Transverse colon (tissue), 4 donors: ENCODE results near the gene ASB4. TPM values are rescaled to one million over a fixed set of nuclear protein-coding genes. Genes with fewer than 3 reads are reported as not detected.
A peak's percentile ranks its signal among the peaks of the same experiment; 100 is the strongest.

Experiments
- DNase-seq: peaks from one replicate; pipeline ENCODE4 v3.0.0-alpha.2; 2019
- H3K27ac ChIP-seq, 4 donors: fragments of 200-600 bp; sonication (generic); 2 replicates each; pipeline ENCODE4 v1.5.1; 2016 to 2018; ENCODE audit warnings: inconsistent platforms in 4 of 4
- H3K27me3 ChIP-seq: fragments of 200-600 bp; sonication (generic); 2 replicates; pipeline ENCODE4 v1.5.1; 2017; ENCODE audit warnings: inconsistent platforms
- H3K36me3 ChIP-seq, 4 donors: fragments of 200-600 bp; sonication (generic); 2 replicates each; pipeline ENCODE4 v1.5.1; 2017 to 2019; ENCODE audit warnings: inconsistent platforms in 4 of 4
- H3K4me1 ChIP-seq, 4 donors: fragments of 200-600 bp; sonication (generic); 2 replicates each; pipeline ENCODE4 v1.5.1; 2017 to 2020; ENCODE audit warnings: inconsistent platforms in 4 of 4
- H3K4me3 ChIP-seq, 4 donors: fragments of 200-600 bp; sonication (generic); 1 replicate in 1 of 4; 2 replicates in 3 of 4; pipeline versions ENCODE4 v1.5.1 to v1.6.1; 2017 to 2019; ENCODE audit warnings: inconsistent platforms in 4 of 4
- H3K9me3 ChIP-seq, 2 donors: fragments of 200-600 bp; sonication (generic); 2 replicates each; pipeline ENCODE4 v1.5.1; 2017 to 2019; ENCODE audit warnings: inconsistent platforms in 2 of 2
- CTCF ChIP-seq, 5 experiments: fragments of 200-600 bp in 3 of 5; fragments of 450-650 bp in 2 of 5; sonication (generic) in 3 of 5; IDR thresholded peaks; 1 replicate in 2 of 5; 2 replicates in 3 of 5; pipeline ENCODE4 v1.5.1; 2016 to 2017; ENCODE audit warnings: antibody characterized with exemption in 5 of 5, inconsistent platforms in 3 of 5, mild to moderate bottlenecking in 2 of 5, moderate library complexity in 1 of 5
- EP300 ChIP-seq: sonication (generic); formaldehyde crosslinking; IDR thresholded peaks from one replicate; pipeline ENCODE4 v1.6.1; 2017; ENCODE audit warnings: antibody characterized with exemption, low read depth
- POLR2A ChIP-seq: fragments of 450-650 bp; IDR thresholded peaks from one replicate; pipeline ENCODE4 v1.6.1; 2016; ENCODE audit warnings: antibody characterized with exemption, mild to moderate bottlenecking, moderate library complexity
- POLR2AphosphoS5 ChIP-seq, 3 donors: sonication (generic); formaldehyde crosslinking; IDR thresholded peaks; one replicate each; pipeline ENCODE4 v1.6.1; 2016; ENCODE audit warnings: antibody characterized with exemption in 3 of 3
- WGBS, 2 donors: methylation state at CpG; one replicate each; pipeline ENCODE4 v1.1.5; 2018; ENCODE audit warnings: low coverage in 1 of 2; 5-methylcytosine and 5-hydroxymethylcytosine counted together
- in situ Hi-C, 4 donors: fragments of 200-750 bp; cut with MboI; loops; one replicate each; pipeline versions ENCODE4 v1.15.0 to v1.15.1; 2017; ENCODE audit warnings: low sequenced_read_pairs in 3 of 4, low pct_ligation_motif_present in 1 of 4, low pct_unique_long_range_greater_than_20kb in 1 of 4
- intact Hi-C: fragments of 100-400 bp; cut with DNase I; formaldehyde crosslinking; loops from one replicate; pipeline ENCODE4 v1.15.1; 2023; ENCODE audit warnings: low total_unique reads
- total RNA-seq, 4 donors: library from RNA; depleted of rRNA; stranded (reverse); fragments of >200 nt; gene quantifications; one replicate each; pipeline ENCODE4 v1.1.0, GENCODE V29; 2016

Gene ASB4
- total RNA-seq, 4 donors from 2014 or later: not detected

GRCh38 chr7:95534796-95535195 lies 49.1 kb downstream of the ASB4 start:
- intact Hi-C loops: no loop called here
- no peak for DNase-seq

GRCh38 chr7:95535662-95536061 lies 49.9 kb downstream of the ASB4 start:
- 29 to 34% methylated on average over 1 of the region's 1 CpG for WGBS, 2 donors
- Histone ChIP-seq H3K27me3 (no peaks in the 10 kb centered on the region), H3K4me1 (no peaks in the 10 kb centered on the region), H3K4me3 (no peak overlapping the region), H3K27ac (no peak overlapping the region), H3K36me3 (no peaks in the 10 kb centered on the region), H3K9me3 (no peaks in the 10 kb centered on the region)
- no peak for TF ChIP-seq CTCF (IDR thresholded peaks at IDR 0.05)
- no peak for TF ChIP-seq POLR2AphosphoS5 (IDR thresholded peaks at IDR 0.05)
- no peak for TF ChIP-seq POLR2A
- no peak for TF ChIP-seq EP300
- intact Hi-C loops: no loop called here
- no peak for DNase-seq
- in situ Hi-C loops: loop anchor here in 1 of 4 donors (10.0 kb wide), 1 partner anchor 139 kb away; no protein-coding TSS in a partner anchor

More at GRCh38 chr7:95534796-95535195, 49.1 kb downstream of the ASB4 start:
- Histone ChIP-seq H3K36me3 (no peaks in the 10 kb centered on the region), H3K4me1 (no peaks in the 10 kb centered on the region), H3K9me3 (no peaks in the 10 kb centered on the region), H3K27me3 (no peaks in the 10 kb centered on the region), H3K27ac (no peak overlapping the region), H3K4me3 (no peak overlapping the region)
- TF ChIP-seq POLR2AphosphoS5 (IDR thresholded peaks at IDR 0.05): no peak
- 13 to 65% methylated on average over 1 to 2 of the region's 2 CpGs for WGBS, 2 donors
- in situ Hi-C loops: loop anchor here in 1 of 4 donors (10.0 kb wide), 1 partner anchor 140 kb away; no protein-coding TSS in a partner anchor

- WGBS, 2 donors: 91 to 100% methylated on average over 2 of the region's 2 CpGs
- intact Hi-C loops: no loop called here
- peak; percentile 26 for DNase-seq
- Histone ChIP-seq H3K4me1 (no peaks in the 10 kb centered on the region), H3K4me3 (no peak overlapping the region), H3K36me3 (no peaks in the 10 kb centered on the region), H3K9me3 (no peaks in the 10 kb centered on the region), H3K27me3 (no peaks in the 10 kb centered on the region), H3K27ac (no peak overlapping the region)
- in situ Hi-C loops: loop anchor here in 1 of 4 donors (10.0 kb wide), 1 partner anchor 138 kb away; no protein-coding TSS in a partner anchor
- TF ChIP-seq EP300: no peak
- no peak for TF ChIP-seq POLR2AphosphoS5 (IDR thresholded peaks at IDR 0.05)
- no peak for TF ChIP-seq POLR2A
- no peak for TF ChIP-seq CTCF (IDR thresholded peaks at IDR 0.05)
Observed at GRCh38 chr7:95536656-95537311, 51.0 kb downstream of the ASB4 start.

GRCh38 chr7:95537468-95537867 lies 51.7 kb downstream of the ASB4 start:
- TF ChIP-seq EP300 (no peak), POLR2A (no peak), CTCF (IDR thresholded peaks at IDR 0.05) (no peak), POLR2AphosphoS5 (IDR thresholded peaks at IDR 0.05) (no peak)
- no peaks in the 10 kb centered on the region for H3K9me3 ChIP-seq
- no peaks in the 10 kb centered on the region for H3K4me1 ChIP-seq
- no peak for DNase-seq
- H3K4me3 ChIP-seq: no peak overlapping the region
- 90 to 92% methylated on average over 2 of the region's 2 CpGs for WGBS, 2 donors
- H3K36me3 ChIP-seq: no peaks in the 10 kb centered on the region
- H3K27ac ChIP-seq: no peak overlapping the region
- in situ Hi-C loops (loop anchor here in 1 of 4 donors (10.0 kb wide), 1 partner anchor 137 kb away; no protein-coding TSS in a partner anchor), intact Hi-C loops (no loop called here)
- no peaks in the 10 kb centered on the region for H3K27me3 ChIP-seq

GRCh38 chr7:95539426-95539825 lies 53.7 kb downstream of the ASB4 start:
- Histone ChIP-seq H3K36me3 (no peaks in the 10 kb centered on the region), H3K4me1 (peaks cover 0 to 4% (median 2%) of the 10 kb centered on the region in 4 donors), H3K4me3 (no peak overlapping the region), H3K9me3 (no peaks in the 10 kb centered on the region), H3K27me3 (no peaks in the 10 kb centered on the region), H3K27ac (no peak overlapping the region)
- TF ChIP-seq POLR2A (no peak), EP300 (no peak), POLR2AphosphoS5 (IDR thresholded peaks at IDR 0.05) (no peak), CTCF (IDR thresholded peaks at IDR 0.05) (no peak)
- intact Hi-C loops (no loop called here), in situ Hi-C loops (loop anchor here in 1 of 4 donors (10.0 kb wide), 1 partner anchor 135 kb away; no protein-coding TSS in a partner anchor)
- DNase-seq: no peak
